K562 (cell line): ENCODE results near the gene B3GAT3. TPM values are rescaled to one million over a fixed set of nuclear protein-coding genes. Genes with fewer than 3 reads are reported as not detected.

Experiments
- CEBPZ ChIP-seq: fragments of 150-350 bp; IDR thresholded peaks from 2 replicates; pipeline ENCODE4 v1.6.1; 2014; ENCODE audit warnings: low read depth, mild to moderate bottlenecking, low read length, borderline replicate concordance
- CLOCK ChIP-seq: fragments of 250-450 bp; sonication (Bioruptor Pico); IDR thresholded peaks from 2 replicates; pipeline ENCODE4 v1.4.0; 2020; ENCODE audit warnings: mild to moderate bottlenecking, moderate library complexity, borderline replicate concordance
- FOXM1 ChIP-seq, 2 experiments: fragments of 450-650 bp in 1 of 2; sonication (generic) in 1 of 2; formaldehyde crosslinking in 1 of 2; IDR thresholded peaks; 2 replicates each; pipeline versions ENCODE4 v1.6.1 to v1.9.0; 2017 to 2022; ENCODE audit warnings: low read depth in 2 of 2, mild to moderate bottlenecking in 2 of 2, missing genetic modification reagents in 1 of 2, moderate library complexity in 1 of 2
- GTF2F1 ChIP-seq: IDR thresholded peaks from 2 replicates; pipeline ENCODE4 v1.6.1; 2011; ENCODE audit warnings: low read depth, low read length, improper control_type of control experiment
- ILK ChIP-seq: fragments of 450-650 bp; IDR thresholded peaks from 2 replicates; pipeline ENCODE4 v1.6.1; 2016; ENCODE audit warnings: missing genetic modification characterization, low read depth, mild to moderate bottlenecking, missing compliant biosample characterization, moderate library complexity, borderline replicate concordance
- MLLT1 ChIP-seq, 2 experiments: fragments of 450-650 bp; IDR thresholded peaks; 2 replicates each; pipeline ENCODE4 v1.6.1; 2016
- RB1 ChIP-seq: fragments of 450-650 bp; IDR thresholded peaks from 2 replicates; pipeline ENCODE4 v1.6.1; 2017; ENCODE audit warnings: low read depth, mild to moderate bottlenecking
- SNIP1 ChIP-seq: fragments of 450-650 bp; IDR thresholded peaks from 2 replicates; pipeline ENCODE4 v1.7.1; 2017; ENCODE audit warnings: low read depth, mild to moderate bottlenecking
- SNRNP70 ChIP-seq: fragments of 200-400 bp; formaldehyde crosslinking; optimal IDR thresholded peaks from 2 replicates; pipeline ENCODE3; 2017; ENCODE audit warnings: low read depth, low read length
- TAF15 ChIP-seq: fragments of 200-400 bp; formaldehyde crosslinking; IDR thresholded peaks from 2 replicates; pipeline ENCODE4 v1.6.1; 2017; ENCODE audit warnings: mild to moderate bottlenecking, low read depth, low read length, moderate library complexity
- ZNF512 ChIP-seq: IDR thresholded peaks from 2 replicates; pipeline ENCODE4 v1.6.1; 2016; ENCODE audit warnings: missing genetic modification characterization, missing compliant biosample characterization
- polyA plus RNA-seq, 8 experiments: library from polyadenylated mRNA; depleted of rRNA in 4 of 8; stranded (reverse) in 5 of 8; unstranded in 3 of 8; fragments of >200 nt; fragmentation: Nextera tagmentation in 2 of 8; fragmentation: Illumina TruSeq in 1 of 8; extraction: Ambion mirVana in 2 of 8; extraction: Trizol in 1 of 8; gene quantifications; 2 replicates each; pipeline versions ENCODE4 v1.2.1 to v1.2.3, GENCODE V29; 2011 to 2014; ENCODE audit warnings: inconsistent platforms in 1 of 8, missing spikeins in 1 of 8
- total RNA-seq, 7 experiments: library from RNA; depleted of rRNA in 6 of 7; stranded (reverse); fragments of >200 nt in 6 of 7; fragmentation: Illumina TruSeq in 2 of 7; extraction: Trizol in 2 of 7; gene quantifications; 2 replicates each; pipeline versions ENCODE4 v1.2.1 to v1.2.3, GENCODE V29; 2011 to 2021; ENCODE audit warnings: low replicate concordance in 1 of 7
- TF ChIP-seq, protein P1 (sequence below): sonication (generic); formaldehyde crosslinking; IDR thresholded peaks from 2 replicates; pipeline ENCODE4 v1.8.0; 2022; ENCODE audit warnings: mild to moderate bottlenecking, missing genetic modification reagents, borderline replicate concordance

The B3GAT3 gene
- total and polyA plus RNA-seq, 9 of the 15 experiments (the other 6 are each of a cell fraction or from before 2014, with no cell fraction given): 0.30 to 64.0 (median 21.4) TPM

GRCh38 chr11:62591448-62592145, 30.2 kb downstream of the B3GAT3 start, which contains the start of gene TUT1 (continued):
- TF ChIP-seq CLOCK (CRISPR knock-in tag): no peak
- TF ChIP-seq SNIP1: no peak
- TF ChIP-seq ZNF512 (tag): no peak
- TF ChIP-seq ILK (tag): no peak
- peak; percentile 84; the same call in 1 of the 2 replicates for TF ChIP-seq GTF2F1
- no peak for TF ChIP-seq CEBPZ
- TF ChIP-seq RB1: peak; percentile 94
- TF ChIP-seq, protein P1, sequence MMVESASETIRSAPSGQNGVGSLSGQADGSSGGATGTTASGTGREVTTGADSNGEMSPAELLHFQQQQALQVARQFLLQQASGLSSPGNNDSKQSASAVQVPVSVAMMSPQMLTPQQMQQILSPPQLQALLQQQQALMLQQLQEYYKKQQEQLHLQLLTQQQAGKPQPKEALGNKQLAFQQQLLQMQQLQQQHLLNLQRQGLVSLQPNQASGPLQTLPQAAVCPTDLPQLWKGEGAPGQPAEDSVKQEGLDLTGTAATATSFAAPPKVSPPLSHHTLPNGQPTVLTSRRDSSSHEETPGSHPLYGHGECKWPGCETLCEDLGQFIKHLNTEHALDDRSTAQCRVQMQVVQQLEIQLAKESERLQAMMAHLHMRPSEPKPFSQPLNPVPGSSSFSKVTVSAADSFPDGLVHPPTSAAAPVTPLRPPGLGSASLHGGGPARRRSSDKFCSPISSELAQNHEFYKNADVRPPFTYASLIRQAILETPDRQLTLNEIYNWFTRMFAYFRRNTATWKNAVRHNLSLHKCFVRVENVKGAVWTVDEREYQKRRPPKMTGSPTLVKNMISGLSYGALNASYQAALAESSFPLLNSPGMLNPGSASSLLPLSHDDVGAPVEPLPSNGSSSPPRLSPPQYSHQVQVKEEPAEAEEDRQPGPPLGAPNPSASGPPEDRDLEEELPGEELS: peak; percentile 78; the same call in 1 of the 2 replicates
- peak; percentile 77 for TF ChIP-seq FOXM1 (IDR thresholded peaks at IDR 0.05; ENCODE audit: low read depth)
- TF ChIP-seq FOXM1 (CRISPR knock-in tag; IDR thresholded peaks at IDR 0.05; ENCODE audit: low read depth): no peak
- peak in 1 of 2 experiments; percentile 8; a peak in 1 of 4 replicates for TF ChIP-seq MLLT1 (IDR thresholded peaks at IDR 0.05)
- TF ChIP-seq TAF15: no peak
- no peak for TF ChIP-seq SNRNP70
